H1 (cell line): ENCODE data around the gene GPATCH2. TPM values are rescaled to one million over a fixed set of nuclear protein-coding genes. Genes with fewer than 3 reads are reported as not detected.

Experiments
- CTCF ChIA-PET: fragments of 300-600 bp; sonication (Branson Sonifier 250); formaldehyde crosslinking; loops from one replicate; lab custom pipeline; 2021; ENCODE audit not compliant: partially characterized antibody; lab: Charles Lee
- POLR2A ChIA-PET: fragments of 300-600 bp; sonication (Branson Sonifier 250); formaldehyde crosslinking; loops from one replicate; lab custom pipeline; 2021; ENCODE audit warnings: inconsistent platforms; ENCODE audit not compliant: partially characterized antibody; lab: Charles Lee
- DNase-seq, 2 experiments: peaks; one replicate each; pipeline versions ENCODE4 v3.0.0 to v3.0.0-alpha.2; 2010 to 2022; ENCODE audit warnings: low spot score in 2 of 2, low read depth in 1 of 2, mixed read lengths in 1 of 2
- FAIRE-seq: peaks from 2 replicates; lab custom pipeline; 2011; peaks lifted over from hg19 to GRCh38; lab: Jason Lieb, UNC
- H2AFZ ChIP-seq: 2 replicates; pipeline ENCODE4 v1.8.1; 2012; ENCODE audit warnings: low read length, inconsistent platforms
- H2AK5ac ChIP-seq: 2 replicates; pipeline ENCODE4 v1.6.1; 2013; ENCODE audit warnings: low read depth, low read length
- H2BK120ac ChIP-seq: replicated peaks from 2 replicates; pipeline ENCODE3; 2013; ENCODE audit warnings: low read depth, low read length, inconsistent platforms
- H2BK12ac ChIP-seq: 2 replicates; pipeline ENCODE4 v1.6.1; 2013; ENCODE audit warnings: low read depth, low read length
- H2BK15ac ChIP-seq: 2 replicates; pipeline ENCODE4 v1.6.1; 2013; ENCODE audit warnings: low read length
- H2BK20ac ChIP-seq: 2 replicates; pipeline ENCODE4 v1.6.1; 2013; ENCODE audit warnings: low read length
- H2BK5ac ChIP-seq: 2 replicates; pipeline ENCODE4 v1.6.1; 2013; ENCODE audit warnings: low read depth, low read length
- H3K14ac ChIP-seq: 2 replicates; pipeline ENCODE4 v1.6.1; 2013; ENCODE audit warnings: inconsistent platforms; ENCODE audit not compliant: insufficient read length
- H3K18ac ChIP-seq: 2 replicates; pipeline ENCODE4 v1.6.1; 2013; ENCODE audit warnings: low read length; ENCODE audit errors: extremely low read depth
- H3K23ac ChIP-seq: 2 replicates; pipeline ENCODE4 v1.6.1; 2013; ENCODE audit warnings: inconsistent platforms; ENCODE audit not compliant: insufficient read length
- H3K23me2 ChIP-seq: 2 replicates; pipeline ENCODE4 v1.6.1; 2013; ENCODE audit warnings: low read depth, low read length
- H3K27ac ChIP-seq: 2 replicates; pipeline ENCODE4 v1.6.1; 2011; ENCODE audit warnings: low read depth, low read length, inconsistent platforms
- H3K27me3 ChIP-seq, 4 experiments: replicated peaks in 1 of 4; 1 replicate in 1 of 4; 2 replicates in 3 of 4; pipeline versions ENCODE4 v1.6.1 to v1.8.1; 2011 to 2013; ENCODE audit warnings: low read length in 3 of 4, mild to moderate bottlenecking in 3 of 4, inconsistent platforms in 2 of 4, mixed read lengths in 2 of 4, moderate library complexity in 1 of 4; ENCODE audit not compliant: control insufficient read depth in 3 of 4, insufficient read depth in 3 of 4; ENCODE audit errors: extremely low read depth in 1 of 4
- H3K36me3 ChIP-seq, 4 experiments: 2 replicates each; pipeline versions ENCODE4 v1.6.1 to v1.8.1; 2011 to 2013; ENCODE audit warnings: mild to moderate bottlenecking in 4 of 4, low read length in 3 of 4, moderate library complexity in 2 of 4, control low read depth in 1 of 4, inconsistent platforms in 1 of 4; ENCODE audit not compliant: insufficient read depth in 4 of 4, control insufficient read depth in 2 of 4
- H3K4ac ChIP-seq: replicated peaks from 2 replicates; pipeline ENCODE3; 2013; ENCODE audit warnings: low read length, low read depth, mixed read lengths, inconsistent platforms; ENCODE audit not compliant: insufficient read length
- H3K4me1 ChIP-seq, 4 experiments: replicated peaks in 1 of 4; 1 replicate in 1 of 4; 2 replicates in 3 of 4; pipeline versions ENCODE4 v1.6.1 to v1.8.1; 2011 to 2013; ENCODE audit warnings: low read length in 3 of 4, inconsistent platforms in 2 of 4, mixed read lengths in 1 of 4; ENCODE audit not compliant: insufficient read depth in 4 of 4, control insufficient read depth in 3 of 4
- H3K4me2 ChIP-seq, 2 experiments: 2 replicates each; pipeline versions ENCODE4 v1.6.1 to v1.8.1; 2011 to 2013; ENCODE audit warnings: low read depth in 2 of 2, low read length in 2 of 2, control low read depth in 1 of 2, inconsistent platforms in 1 of 2, mild to moderate bottlenecking in 1 of 2; ENCODE audit not compliant: insufficient read depth in 1 of 2
- H3K4me3 ChIP-seq, 4 experiments: fragments of 200-600, 300-600 bp in 1 of 4; sonication (generic), shearing (Covaris generic), sonication (Bioruptor Twin) in 1 of 4; 2 replicates each; pipeline versions ENCODE4 v1.5.1 to v1.8.1; 2011 to 2016; ENCODE audit warnings: low read length in 4 of 4, low read depth in 3 of 4, control low read depth in 2 of 4, inconsistent platforms in 2 of 4, mild to moderate bottlenecking in 2 of 4, mixed read lengths in 1 of 4, moderate library complexity in 1 of 4; ENCODE audit not compliant: insufficient read depth in 2 of 4; ENCODE audit errors: extremely low read depth in 1 of 4
- H3K56ac ChIP-seq: replicated peaks from 2 replicates; pipeline ENCODE3; 2013; ENCODE audit warnings: low read depth, mild to moderate bottlenecking, mixed read lengths, low read length, inconsistent platforms; ENCODE audit not compliant: insufficient read length
- H3K79me1 ChIP-seq: 2 replicates; pipeline ENCODE4 v1.6.1; 2013; ENCODE audit warnings: low read depth, low read length, control low read depth
- H3K79me2 ChIP-seq, 2 experiments: 2 replicates each; pipeline versions ENCODE4 v1.6.1 to v1.8.1; 2012 to 2013; ENCODE audit warnings: low read length in 2 of 2, mild to moderate bottlenecking in 2 of 2, inconsistent platforms in 1 of 2; ENCODE audit not compliant: insufficient read depth in 2 of 2, control insufficient read depth in 1 of 2
- H3K9ac ChIP-seq, 4 experiments: replicated peaks in 1 of 4; 1 replicate in 1 of 4; 2 replicates in 3 of 4; pipeline versions ENCODE4 v1.6.1 to v1.8.1; 2011 to 2013; ENCODE audit warnings: low read depth in 3 of 4, low read length in 3 of 4, control low read depth in 2 of 4, mild to moderate bottlenecking in 2 of 4, moderate library complexity in 2 of 4, inconsistent platforms in 1 of 4; ENCODE audit errors: extremely low read depth in 1 of 4
- H3K9me3 ChIP-seq, 2 experiments: 2 replicates each; pipeline versions ENCODE4 v1.6.1 to v1.8.1; 2012 to 2013; ENCODE audit warnings: mild to moderate bottlenecking in 2 of 2, moderate library complexity in 2 of 2, control low read depth in 1 of 2, inconsistent platforms in 1 of 2, low read depth in 1 of 2, low read length in 1 of 2, mixed read lengths in 1 of 2; ENCODE audit not compliant: insufficient read depth in 2 of 2
- H4K20me1 ChIP-seq, 2 experiments: replicated peaks in 1 of 2; 2 replicates each; pipeline versions ENCODE3 to v1.8.1; 2011 to 2013; ENCODE audit warnings: inconsistent platforms in 2 of 2, low read length in 2 of 2, mild to moderate bottlenecking in 1 of 2; ENCODE audit not compliant: insufficient read depth in 2 of 2, control insufficient read depth in 1 of 2
- H4K5ac ChIP-seq: 2 replicates; pipeline ENCODE4 v1.6.1; 2013; ENCODE audit warnings: low read length, low read depth, mixed read lengths, inconsistent platforms; ENCODE audit not compliant: insufficient read length
- H4K8ac ChIP-seq: 2 replicates; pipeline ENCODE4 v1.8.0; 2013; ENCODE audit warnings: mild to moderate bottlenecking, moderate library complexity, low read length, inconsistent platforms; ENCODE audit not compliant: insufficient read depth; ENCODE audit errors: extremely low read depth
- H4K91ac ChIP-seq: replicated peaks from 2 replicates; pipeline ENCODE3; 2013; ENCODE audit warnings: low read length, mixed read lengths, inconsistent platforms; ENCODE audit not compliant: insufficient read length
- ASH2L ChIP-seq: fragments of 200-600, 300-600 bp; sonication (generic); IDR thresholded peaks from one replicate; pipeline ENCODE4 v1.7.1; 2017; ENCODE audit warnings: low read length
- EP300 ChIP-seq, 2 experiments: IDR thresholded peaks; 1 replicate in 1 of 2; 2 replicates in 1 of 2; pipeline ENCODE4 v1.6.1; 2011 to 2012; ENCODE audit warnings: low read depth in 2 of 2, low read length in 2 of 2, mild to moderate bottlenecking in 2 of 2, borderline replicate concordance in 1 of 2, inconsistent platforms in 1 of 2, moderate library complexity in 1 of 2
- FOSL1 ChIP-seq: IDR thresholded peaks from 2 replicates; pipeline ENCODE4 v1.6.1; 2011; ENCODE audit warnings: mild to moderate bottlenecking, low read depth, low read length, moderate library complexity; ENCODE audit not compliant: insufficient read depth
- HDAC6 ChIP-seq: IDR thresholded peaks from one replicate; pipeline ENCODE4 v1.7.1; 2012; ENCODE audit warnings: low read depth, mild to moderate bottlenecking, inconsistent platforms, low read length, moderate library complexity
- JUND ChIP-seq: IDR thresholded peaks from 2 replicates; pipeline ENCODE4 v1.6.1; 2011; ENCODE audit warnings: mild to moderate bottlenecking, improper control_type of control experiment, low read length
- KDM1A ChIP-seq: fragments of 200-600, 300-600 bp; sonication (generic); IDR thresholded peaks from 2 replicates; pipeline ENCODE4 v1.7.1; 2016; ENCODE audit warnings: mild to moderate bottlenecking, low read length, borderline replicate concordance
- MAFK ChIP-seq: IDR thresholded peaks from 2 replicates; pipeline ENCODE4 v1.6.1; 2012; ENCODE audit warnings: low read depth, mild to moderate bottlenecking, improper control_type of control experiment, low read length
- SAP30 ChIP-seq: fragments of 300-600 bp; sonication (generic); IDR thresholded peaks from 2 replicates; pipeline ENCODE4 v1.7.1; 2012; ENCODE audit warnings: low read length, moderate library complexity, mild to moderate bottlenecking, inconsistent platforms; ENCODE audit not compliant: insufficient read depth, insufficient replicate concordance
- WGBS, 2 experiments: shearing (Covaris generic) in 1 of 2; methylation state at CpG; one replicate each; pipeline versions ENCODE4 v1.1.6 to v1.1.7; 2013 to 2015; ENCODE audit warnings: low lambda C conversion rate in 2 of 2, mixed read lengths in 2 of 2, inconsistent platforms in 1 of 2, low coverage in 1 of 2, missing lambda C conversion rate in 1 of 2; ENCODE audit not compliant: insufficient replicate concordance in 2 of 2, insufficient coverage in 1 of 2, insufficient read length in 1 of 2; ENCODE audit errors: extremely low coverage in 1 of 2, missing lambda C conversion rate in 1 of 2; 5-methylcytosine and 5-hydroxymethylcytosine counted together
- polyA plus RNA-seq, 7 experiments: library from polyadenylated mRNA; depleted of rRNA in 3 of 7; stranded (reverse) in 5 of 7; unstranded in 2 of 7; fragments of >200 nt in 5 of 7; fragments of 200-250 nt in 2 of 7; gene quantifications; 1 replicate in 5 of 7; 2 replicates in 1 of 7; 4 replicates in 1 of 7; pipeline versions ENCODE4 v1.2.1 to v1.2.3, GENCODE V29; 2011 to 2013; ENCODE audit warnings: missing spikeins in 2 of 7, mixed read lengths in 2 of 7
- total RNA-seq: library from RNA; stranded (reverse); fragmentation: NEBNext Ultra II Directional; extraction: Animal tissue kit (Norgen Biotek cat#: 25700); gene quantifications from 2 replicates; pipeline ENCODE4 v1.2.1, GENCODE V29; 2021

Gene GPATCH2
- total and polyA plus RNA-seq, 2 of the 8 experiments (the other 6 are each of a cell fraction or from before 2014, with no cell fraction given) = 3.9 to 13.1 TPM

GRCh38 chr1:217586586-217586985 lies 44.3 kb downstream of the GPATCH2 start:
- H3K79me1 ChIP-seq = no peaks in the 10 kb centered on the region
- H4K8ac ChIP-seq = no peak overlapping the region
- H3K14ac ChIP-seq = no peak overlapping the region
- no peak for DNase-seq
- no peaks in the 10 kb centered on the region for H3K27me3 ChIP-seq
- no peak overlapping the region for H3K4me3 ChIP-seq
- no peaks in the 10 kb centered on the region for H3K4me1 ChIP-seq
- H2BK12ac ChIP-seq = no peak overlapping the region
- no peak overlapping the region for H2BK20ac ChIP-seq
- H3K4me2 ChIP-seq = no peak overlapping the region
- no peaks in the 10 kb centered on the region for H3K9me3 ChIP-seq
- no peak overlapping the region for H3K27ac ChIP-seq
- no peaks in the 10 kb centered on the region for H3K79me2 ChIP-seq
- ChIA-PET POLR2A (interaction anchor here (0.6 to 1.1 kb wide), 2 partner anchors 14 to 213 kb away, joined by 3 read pairs; no protein-coding TSS in a partner anchor), CTCF (interaction anchor here (0.8 kb wide), 1 partner anchor 243 kb away, joined by 3 read pairs; no protein-coding TSS in a partner anchor)
- 97% methylated on average over 4 of the region's 4 CpGs; no CpG with 5 or more reads in 1 of the 2 experiments for WGBS, 2 experiments
- H2BK15ac ChIP-seq = no peak overlapping the region
- H3K23ac ChIP-seq = no peak overlapping the region
- no peak for TF ChIP-seq HDAC6
- TF ChIP-seq ASH2L = no peak
- TF ChIP-seq JUND = no peak
- no peak for TF ChIP-seq EP300 (IDR thresholded peaks at IDR 0.05; ENCODE audit: borderline replicate concordance in 1 of 2, low read depth in 2 of 2, low read length in 2 of 2)
- TF ChIP-seq KDM1A = no peak
- TF ChIP-seq FOSL1 = no peak
- TF ChIP-seq SAP30 = no peak
- TF ChIP-seq MAFK = no peak
- no peak overlapping the region for H2BK5ac ChIP-seq
- no peak for FAIRE-seq
- H4K5ac ChIP-seq = no peak overlapping the region
- H3K23me2 ChIP-seq = no peaks in the 10 kb centered on the region
- no peaks in the 10 kb centered on the region for H4K20me1 ChIP-seq
- no peak overlapping the region for H3K18ac ChIP-seq
- H3K36me3 ChIP-seq = no peaks in the 10 kb centered on the region
- no peak overlapping the region for H3K56ac ChIP-seq
- H2AK5ac ChIP-seq = no peak overlapping the region
- no peak overlapping the region for H3K9ac ChIP-seq
- H4K91ac ChIP-seq = no peak overlapping the region
- no peak overlapping the region for H2AFZ ChIP-seq
- no peak overlapping the region for H2BK120ac ChIP-seq
- H3K4ac ChIP-seq = no peak overlapping the region
